Activated T-helper 17 cell treated with anti-CD3 and anti-CD28 coated beads, Interleukin-2, amount 50 U/mL, for 72 hours (primary cell): ENCODE measurements around the gene KIAA0040. TPM values are rescaled to one million over a fixed set of nuclear protein-coding genes. Genes with fewer than 3 reads are reported as not detected.
A peak's percentile ranks its signal among the peaks of the same experiment; 100 is the strongest.

Experiments used
- ATAC-seq: fragments of 150-1000 bp; cut with Tn5 transposase; replicated peaks from 2 replicates; pipeline ENCODE4 v1.10.0; 2021; ENCODE audit warnings: mild to moderate bottlenecking, moderate library complexity
- H3K27ac Mint-ChIP-seq: one replicate; pipeline ENCODE4 v1.8.0; 2022; ENCODE audit warnings: mixed read lengths
- H3K27me3 Mint-ChIP-seq: one replicate; pipeline ENCODE4 v1.8.0; 2022; ENCODE audit warnings: mixed read lengths
- H3K36me3 Mint-ChIP-seq: one replicate; pipeline ENCODE4 v1.8.0; 2022; ENCODE audit warnings: low read depth, mild to moderate bottlenecking, mixed read lengths
- H3K4me1 Mint-ChIP-seq: one replicate; pipeline ENCODE4 v1.8.0; 2022; ENCODE audit warnings: mixed read lengths
- H3K4me3 Mint-ChIP-seq: one replicate; pipeline ENCODE4 v1.8.0; 2022; ENCODE audit warnings: mild to moderate bottlenecking, mixed read lengths
- H3K9me3 Mint-ChIP-seq: one replicate; pipeline ENCODE4 v1.8.0; 2022; ENCODE audit warnings: mixed read lengths
- total RNA-seq, 2 donors: library from RNA; stranded (reverse); gene quantifications; one replicate each; pipeline ENCODE4 v1.2.3, GENCODE V29; 2022

Gene KIAA0040
- total RNA-seq, 2 donors from 2014 or later: 34.8 to 39.4 TPM

GRCh38 chr1:175210744-175211143 is 18.2 kb upstream of the KIAA0040 start:
- H3K9me3 Mint-ChIP-seq: no peaks in the 10 kb centered on the region
- H3K27ac Mint-ChIP-seq: no peak overlapping the region
- H3K27me3 Mint-ChIP-seq: no peaks in the 10 kb centered on the region
- peaks cover 37% of the 10 kb centered on the region for H3K4me1 Mint-ChIP-seq
- H3K36me3 Mint-ChIP-seq: no peaks in the 10 kb centered on the region
- no peak overlapping the region for H3K4me3 Mint-ChIP-seq
- no peak for ATAC-seq

- peak overlapping the region; percentile 71 for H3K4me3 Mint-ChIP-seq
Observed at GRCh38 chr1:175209493-175209921, 16.9 kb upstream of the KIAA0040 start.

GRCh38 chr1:175208773-175209492 is 16.4 kb upstream of the KIAA0040 start:
- peak; percentile 69 for ATAC-seq
- Mint-ChIP-seq H3K36me3 (no peaks in the 10 kb centered on the region), H3K4me1 (peaks cover 37% of the 10 kb centered on the region), H3K27ac (peak overlapping the region; percentile 80), H3K4me3 (peak overlapping the region; percentile 71), H3K27me3 (no peaks in the 10 kb centered on the region), H3K9me3 (no peaks in the 10 kb centered on the region)

More at GRCh38 chr1:175209493-175209921, 16.9 kb upstream of the KIAA0040 start:
- ATAC-seq: peak; percentile 90
- no peaks in the 10 kb centered on the region for H3K27me3 Mint-ChIP-seq
- peaks cover 37% of the 10 kb centered on the region for H3K4me1 Mint-ChIP-seq
- no peaks in the 10 kb centered on the region for H3K9me3 Mint-ChIP-seq
- peak overlapping the region; percentile 80 for H3K27ac Mint-ChIP-seq
- no peaks in the 10 kb centered on the region for H3K36me3 Mint-ChIP-seq

- H3K27me3 Mint-ChIP-seq: no peaks in the 10 kb centered on the region
- peaks cover 37% of the 10 kb centered on the region for H3K4me1 Mint-ChIP-seq
Observed at GRCh38 chr1:175207971-175208370, 15.4 kb upstream of the KIAA0040 start.

GRCh38 chr1:175206687-175207086 is 14.1 kb upstream of the KIAA0040 start:
- no peak overlapping the region for H3K4me3 Mint-ChIP-seq

More at GRCh38 chr1:175207971-175208370, 15.4 kb upstream of the KIAA0040 start:
- ATAC-seq: no peak
- Mint-ChIP-seq H3K9me3 (no peaks in the 10 kb centered on the region), H3K36me3 (no peaks in the 10 kb centered on the region), H3K27ac (no peak overlapping the region), H3K4me3 (no peak overlapping the region)

GRCh38 chr1:175204330-175204729 is 11.8 kb upstream of the KIAA0040 start:
- H3K27ac Mint-ChIP-seq: no peak overlapping the region
- no peaks in the 10 kb centered on the region for H3K36me3 Mint-ChIP-seq
- H3K27me3 Mint-ChIP-seq: no peaks in the 10 kb centered on the region
- peak; percentile 87 for ATAC-seq
- no peak overlapping the region for H3K4me3 Mint-ChIP-seq
- no peaks in the 10 kb centered on the region for H3K9me3 Mint-ChIP-seq
- peaks cover 7% of the 10 kb centered on the region for H3K4me1 Mint-ChIP-seq

More at GRCh38 chr1:175206687-175207086, 14.1 kb upstream of the KIAA0040 start:
- Mint-ChIP-seq H3K36me3 (no peaks in the 10 kb centered on the region), H3K9me3 (no peaks in the 10 kb centered on the region), H3K27ac (no peak overlapping the region), H3K4me1 (peaks cover 28% of the 10 kb centered on the region), H3K27me3 (no peaks in the 10 kb centered on the region)
- no peak for ATAC-seq

GRCh38 chr1:175203570-175204068 is 11.0 kb upstream of the KIAA0040 start:
- Mint-ChIP-seq H3K27ac (no peak overlapping the region), H3K4me3 (no peak overlapping the region), H3K36me3 (no peaks in the 10 kb centered on the region), H3K27me3 (no peaks in the 10 kb centered on the region), H3K4me1 (peaks cover under 1% of the 10 kb centered on the region), H3K9me3 (no peaks in the 10 kb centered on the region)
- ATAC-seq: no peak

- Mint-ChIP-seq H3K9me3 (no peaks in the 10 kb centered on the region), H3K27me3 (no peaks in the 10 kb centered on the region), H3K4me1 (peaks cover 6% of the 10 kb centered on the region), H3K4me3 (no peak overlapping the region), H3K36me3 (no peaks in the 10 kb centered on the region), H3K27ac (no peak overlapping the region)
- ATAC-seq: no peak
Observed at GRCh38 chr1:175200678-175201521, 8.3 kb upstream of the KIAA0040 start.

GRCh38 chr1:175198332-175198731 is 5.8 kb upstream of the KIAA0040 start:
- Mint-ChIP-seq H3K9me3 (no peaks in the 10 kb centered on the region), H3K27ac (no peak overlapping the region), H3K4me3 (no peak overlapping the region), H3K36me3 (no peaks in the 10 kb centered on the region), H3K4me1 (peaks cover 6% of the 10 kb centered on the region), H3K27me3 (no peaks in the 10 kb centered on the region)
- no peak for ATAC-seq

GRCh38 chr1:175197531-175197930 is 5.0 kb upstream of the KIAA0040 start:
- H3K4me1 Mint-ChIP-seq: peaks cover 6% of the 10 kb centered on the region
- peak overlapping the region; percentile 10 for H3K27ac Mint-ChIP-seq
- peak; percentile 12 for ATAC-seq

GRCh38 chr1:175195798-175196197 is 3.2 kb upstream of the KIAA0040 start:
- no peak for ATAC-seq
- Mint-ChIP-seq H3K27me3 (no peaks in the 10 kb centered on the region), H3K4me3 (no peak overlapping the region), H3K4me1 (peaks cover 12% of the 10 kb centered on the region), H3K36me3 (peaks cover 10% of the 10 kb centered on the region), H3K9me3 (no peaks in the 10 kb centered on the region), H3K27ac (no peak overlapping the region)

More at GRCh38 chr1:175197531-175197930, 5.0 kb upstream of the KIAA0040 start:
- no peaks in the 10 kb centered on the region for H3K36me3 Mint-ChIP-seq
- H3K27me3 Mint-ChIP-seq: no peaks in the 10 kb centered on the region
- no peaks in the 10 kb centered on the region for H3K9me3 Mint-ChIP-seq
- no peak overlapping the region for H3K4me3 Mint-ChIP-seq

GRCh38 chr1:175195281-175195680 is 2.7 kb upstream of the KIAA0040 start:
- no peak for ATAC-seq
- no peak overlapping the region for H3K27ac Mint-ChIP-seq
- H3K36me3 Mint-ChIP-seq: peaks cover 15% of the 10 kb centered on the region
- H3K4me3 Mint-ChIP-seq: no peak overlapping the region
- H3K27me3 Mint-ChIP-seq: no peaks in the 10 kb centered on the region
- peaks cover 17% of the 10 kb centered on the region for H3K4me1 Mint-ChIP-seq
- H3K9me3 Mint-ChIP-seq: no peaks in the 10 kb centered on the region

- Mint-ChIP-seq H3K36me3 (peaks cover 31% of the 10 kb centered on the region), H3K27me3 (no peaks in the 10 kb centered on the region), H3K9me3 (no peaks in the 10 kb centered on the region), H3K4me1 (peaks cover 31% of the 10 kb centered on the region), H3K4me3 (peak overlapping the region; percentile 78), H3K27ac (peak overlapping the region; percentile 73)
- ATAC-seq: no peak
Observed at GRCh38 chr1:175193527-175193910, 943 bp upstream of the KIAA0040 start.

GRCh38 chr1:175192111-175192629 is 406 bp downstream of the KIAA0040 start:
- Mint-ChIP-seq H3K4me1 (peaks cover 32% of the 10 kb centered on the region), H3K27ac (peak overlapping the region; percentile 70), H3K9me3 (no peaks in the 10 kb centered on the region), H3K27me3 (no peaks in the 10 kb centered on the region), H3K36me3 (peaks cover 45% of the 10 kb centered on the region), H3K4me3 (peak overlapping the region; percentile 78)
- ATAC-seq: peak; percentile 38
